Gastrocnemius medialis (tissue), 4 donors: ENCODE measurements around the gene OTOG.

Source experiments
- CTCF ChIP-seq, 5 experiments: fragments of 450-650 bp in 3 of 5; fragments of 200-600 bp in 2 of 5; sonication (generic) in 2 of 5; IDR thresholded peaks in 4 of 5; conservative IDR thresholded peaks in 1 of 5; 1 replicate in 4 of 5; 2 replicates in 1 of 5; pipeline ENCODE4 v1.5.1; 2016 to 2019; ENCODE audit warnings: antibody characterized with exemption in 5 of 5, mild to moderate bottlenecking in 3 of 5, moderate library complexity in 3 of 5
- POLR2A ChIP-seq, 2 donors: fragments of 450-650 bp; IDR thresholded peaks; one replicate each; pipeline ENCODE4 v1.6.1; 2017; ENCODE audit warnings: antibody characterized with exemption in 2 of 2, mild to moderate bottlenecking in 2 of 2, moderate library complexity in 2 of 2

- no peak for TF ChIP-seq CTCF (IDR thresholded peaks at IDR 0.05 in 4 of 5, conservative IDR thresholded peaks at IDR 0.05 in 1 of 5)
- no peak for TF ChIP-seq POLR2A (IDR thresholded peaks at IDR 0.05)
Observed at GRCh38 chr11:17635551-17635938, 88.5 kb downstream of the OTOG start.
